WTC11 (cell line): ENCODE measurements around the gene RIBC2. TPM values are rescaled to one million over a fixed set of nuclear protein-coding genes. Genes with fewer than 3 reads are reported as not detected.

Experiments used
- ATAC-seq: fragments of 200-7000 bp; cut with Tn5 transposase; 2 replicates; pipeline ENCODE4 v1.10.0; 2021; ENCODE audit warnings: mild to moderate bottlenecking, moderate library complexity
- CTCF ChIA-PET: fragments of 300-600 bp; sonication (Branson Sonifier 250); formaldehyde crosslinking; loops from one replicate; lab custom pipeline; 2021; ENCODE audit warnings: antibody characterized with exemption; lab: Charles Lee
- POLR2A ChIA-PET: fragments of 350-600 bp; sonication (Branson Sonifier 250); formaldehyde crosslinking; loops from one replicate; lab custom pipeline; 2021; ENCODE audit warnings: antibody characterized with exemption; lab: Charles Lee
- DNase-seq: peaks from one replicate; pipeline ENCODE4 v3.0.0; 2021; ENCODE audit warnings: low spot score
- H3K27ac Mint-ChIP-seq: 2 replicates; pipeline ENCODE4 v1.8.0; 2021; ENCODE audit warnings: mixed read lengths
- H3K27me3 Mint-ChIP-seq: 2 replicates; pipeline ENCODE4 v1.8.0; 2021; ENCODE audit warnings: low read depth, mild to moderate bottlenecking, moderate library complexity, mixed read lengths
- H3K36me3 Mint-ChIP-seq: 2 replicates; pipeline ENCODE4 v1.8.0; 2021; ENCODE audit warnings: mixed read lengths
- H3K4me1 Mint-ChIP-seq: 2 replicates; pipeline ENCODE4 v1.8.0; 2022; ENCODE audit warnings: mixed read lengths
- H3K4me3 Mint-ChIP-seq: 2 replicates; pipeline ENCODE4 v1.8.0; 2021; ENCODE audit warnings: mild to moderate bottlenecking, moderate library complexity, mixed read lengths
- H3K9me3 Mint-ChIP-seq: 2 replicates; pipeline ENCODE4 v1.8.0; 2021; ENCODE audit warnings: mixed read lengths
- CBFB ChIP-seq: sonication (generic); formaldehyde crosslinking; IDR thresholded peaks from 2 replicates; pipeline ENCODE4 v1.8.1; 2022; ENCODE audit warnings: mild to moderate bottlenecking, low read depth, missing genetic modification reagents
- CREB1 ChIP-seq: sonication (generic); formaldehyde crosslinking; IDR thresholded peaks from 2 replicates; pipeline ENCODE4 v1.8.0; 2023; ENCODE audit warnings: mild to moderate bottlenecking, missing genetic modification reagents
- E2F5 ChIP-seq: sonication (generic); formaldehyde crosslinking; IDR thresholded peaks from 2 replicates; pipeline ENCODE4 v1.8.1; 2022; ENCODE audit warnings: mild to moderate bottlenecking, moderate library complexity, missing genetic modification reagents
- ELF4 ChIP-seq: sonication (generic); formaldehyde crosslinking; IDR thresholded peaks from 2 replicates; pipeline ENCODE4 v1.8.1; 2022; ENCODE audit warnings: low read depth, mild to moderate bottlenecking, moderate library complexity, missing genetic modification reagents
- ERG ChIP-seq: fragments of 250-450 bp; sonication (Bioruptor Pico); IDR thresholded peaks from 2 replicates; pipeline ENCODE4 v1.8.0; 2021; ENCODE audit warnings: mild to moderate bottlenecking
- FOXP1 ChIP-seq: sonication (generic); formaldehyde crosslinking; IDR thresholded peaks from 2 replicates; pipeline ENCODE4 v1.8.0; 2022; ENCODE audit warnings: missing genetic modification reagents, mild to moderate bottlenecking, moderate library complexity, borderline replicate concordance
- FOXP4 ChIP-seq: sonication (generic); formaldehyde crosslinking; IDR thresholded peaks from 2 replicates; pipeline ENCODE4 v1.8.0; 2022; ENCODE audit warnings: mild to moderate bottlenecking, missing genetic modification reagents
- IRF2 ChIP-seq: sonication (generic); formaldehyde crosslinking; IDR thresholded peaks from 2 replicates; pipeline ENCODE4 v1.8.0; 2022; ENCODE audit warnings: low read depth, missing genetic modification reagents, borderline replicate concordance
- MXD4 ChIP-seq: fragments of 250-450 bp; sonication (Bioruptor Pico); IDR thresholded peaks from 2 replicates; pipeline ENCODE4 v1.8.0; 2021; ENCODE audit warnings: mild to moderate bottlenecking, moderate library complexity, borderline replicate concordance
- MYBL2 ChIP-seq: sonication (generic); formaldehyde crosslinking; IDR thresholded peaks from 2 replicates; pipeline ENCODE4 v1.8.1; 2023; ENCODE audit warnings: mild to moderate bottlenecking, moderate library complexity, missing genetic modification reagents
- NR2C2 ChIP-seq: sonication (generic); formaldehyde crosslinking; IDR thresholded peaks from 2 replicates; pipeline ENCODE4 v1.8.0; 2022; ENCODE audit warnings: mild to moderate bottlenecking, missing genetic modification reagents
- NR3C1 ChIP-seq: sonication (generic); formaldehyde crosslinking; conservative IDR thresholded peaks from 2 replicates; pipeline ENCODE4 v1.8.1; 2023; ENCODE audit warnings: low read depth, mild to moderate bottlenecking, missing genetic modification reagents
- SMAD4 ChIP-seq: sonication (generic); formaldehyde crosslinking; IDR thresholded peaks from 2 replicates; pipeline ENCODE4 v1.8.0; 2022; ENCODE audit warnings: mild to moderate bottlenecking, missing genetic modification reagents
- STAT6 ChIP-seq: sonication (generic); formaldehyde crosslinking; conservative IDR thresholded peaks from 2 replicates; pipeline ENCODE4 v1.8.1; 2023; ENCODE audit warnings: mild to moderate bottlenecking, low read depth, missing genetic modification reagents, moderate library complexity
- TP53 ChIP-seq: sonication (generic); formaldehyde crosslinking; IDR thresholded peaks from 2 replicates; pipeline ENCODE4 v1.8.1; 2023; ENCODE audit warnings: mild to moderate bottlenecking, missing genetic modification reagents
- USF1 ChIP-seq: sonication (generic); formaldehyde crosslinking; IDR thresholded peaks from 2 replicates; pipeline ENCODE4 v1.8.0; 2022; ENCODE audit warnings: mild to moderate bottlenecking, missing genetic modification reagents
- ZMAT4 ChIP-seq: fragments of 250-450 bp; sonication (Bioruptor Pico); IDR thresholded peaks from 2 replicates; pipeline ENCODE4 v1.9.0; 2021; ENCODE audit warnings: mild to moderate bottlenecking
- ZNF219 ChIP-seq: sonication (generic); formaldehyde crosslinking; IDR thresholded peaks from 2 replicates; pipeline ENCODE4 v1.8.0; 2023; ENCODE audit warnings: missing genetic modification reagents, mild to moderate bottlenecking, borderline replicate concordance
- ZNF232 ChIP-seq: sonication (generic); formaldehyde crosslinking; IDR thresholded peaks from 2 replicates; pipeline ENCODE4 v1.8.0; 2022; ENCODE audit warnings: mild to moderate bottlenecking, missing genetic modification reagents
- ZNF263 ChIP-seq: sonication (generic); formaldehyde crosslinking; IDR thresholded peaks from 2 replicates; pipeline ENCODE4 v1.8.1; 2022; ENCODE audit warnings: low read depth, mild to moderate bottlenecking, moderate library complexity, missing genetic modification reagents
- ZNF416 ChIP-seq: fragments of 250-450 bp; sonication (Bioruptor Pico); IDR thresholded peaks from 2 replicates; pipeline ENCODE4 v1.9.0; 2021; ENCODE audit warnings: mild to moderate bottlenecking, inconsistent platforms
- ZSCAN18 ChIP-seq: fragments of 250-450 bp; sonication (Bioruptor Pico); IDR thresholded peaks from 2 replicates; pipeline ENCODE4 v2.1.2; 2022; ENCODE audit warnings: mild to moderate bottlenecking, moderate library complexity
- total RNA-seq: library from RNA; stranded (reverse); gene quantifications from 3 replicates; pipeline ENCODE4 v1.2.3, GENCODE V29; 2021

The RIBC2 gene
- total RNA-seq, 1 experiment from 2014 or later = 2.4 TPM

GRCh38 chr22:45418770-45419138 lies 5.3 kb downstream of the RIBC2 start:
- Mint-ChIP-seq H3K9me3 (peaks cover 8% of the 10 kb centered on the region), H3K36me3 (no peaks in the 10 kb centered on the region; the same call in 1 of the 2 replicates), H3K4me1 (peaks cover 7% of the 10 kb centered on the region), H3K27ac (no peak overlapping the region)
- DNase-seq = no peak
- no peak for ATAC-seq
- POLR2A ChIA-PET = no interaction called here
- TF ChIP-seq CREB1 (CRISPR knock-in tag) = no peak
- no peak for TF ChIP-seq ZMAT4 (CRISPR knock-in tag)
- no peak for TF ChIP-seq NR2C2 (CRISPR knock-in tag)
- no peak for TF ChIP-seq ZNF232 (CRISPR knock-in tag)
- TF ChIP-seq TP53 (CRISPR knock-in tag) = no peak
- TF ChIP-seq ERG (CRISPR knock-in tag) = no peak
- TF ChIP-seq ZNF219 = no peak
- no peak for TF ChIP-seq E2F5 (CRISPR knock-in tag)
- TF ChIP-seq MXD4 (CRISPR knock-in tag) = no peak
- TF ChIP-seq, all 79 proteins: peak for 0
- Mint-ChIP-seq H3K27me3 (peaks cover 14% of the 10 kb centered on the region), H3K4me3 (no peak overlapping the region)
- CTCF ChIA-PET = no interaction called here

- ATAC-seq (no peak), DNase-seq (no peak)
- Mint-ChIP-seq H3K4me3 (no peak overlapping the region), H3K9me3 (peaks cover 8% of the 10 kb centered on the region), H3K27me3 (peaks cover 3% of the 10 kb centered on the region), H3K36me3 (no peaks in the 10 kb centered on the region; the same call in 1 of the 2 replicates), H3K27ac (no peak overlapping the region), H3K4me1 (peaks cover 4% of the 10 kb centered on the region)
- TF ChIP-seq NR3C1 (CRISPR knock-in tag) = no peak
- TF ChIP-seq IRF2 (CRISPR knock-in tag) = no peak
- no peak for TF ChIP-seq ZSCAN18 (CRISPR knock-in tag)
- TF ChIP-seq ZNF416 (CRISPR knock-in tag) = no peak
- no peak for TF ChIP-seq CBFB
- no peak for TF ChIP-seq NR2C2 (CRISPR knock-in tag)
- no peak for TF ChIP-seq ZNF263 (CRISPR knock-in tag)
- TF ChIP-seq SMAD4 (CRISPR knock-in tag) = no peak
- TF ChIP-seq ERG (CRISPR knock-in tag) = no peak
- ChIA-PET POLR2A (no interaction called here), CTCF (no interaction called here)
These were observed 6.5 kb downstream of the RIBC2 start for GRCh38 chr22:45420011-45420410.

GRCh38 chr22:45420539-45420938 lies 7.0 kb downstream of the RIBC2 start:
- ATAC-seq = no peak
- H3K27me3 Mint-ChIP-seq = peaks cover 2% of the 10 kb centered on the region
- peaks cover 8% of the 10 kb centered on the region for H3K9me3 Mint-ChIP-seq
- no peak for DNase-seq
- H3K4me3 Mint-ChIP-seq = no peak overlapping the region
- ChIA-PET CTCF (no interaction called here), POLR2A (no interaction called here)
- H3K4me1 Mint-ChIP-seq = peaks cover 4% of the 10 kb centered on the region
- H3K27ac Mint-ChIP-seq = no peak overlapping the region
- H3K36me3 Mint-ChIP-seq = no peaks in the 10 kb centered on the region; the same call in 1 of the 2 replicates
- TF ChIP-seq ELF4 (CRISPR knock-in tag) = no peak
- no peak for TF ChIP-seq ZNF263 (CRISPR knock-in tag)
- no peak for TF ChIP-seq FOXP1 (CRISPR knock-in tag)
- TF ChIP-seq FOXP4 (CRISPR knock-in tag) = no peak
- no peak for TF ChIP-seq MXD4 (CRISPR knock-in tag)
- no peak for TF ChIP-seq MYBL2
- no peak for TF ChIP-seq USF1 (CRISPR knock-in tag)
- no peak for TF ChIP-seq STAT6 (CRISPR knock-in tag)
- no peak for TF ChIP-seq NR2C2 (CRISPR knock-in tag)
